ENCODE results near the gene GJC1. TPM values are rescaled to one million over a fixed set of nuclear protein-coding genes. Genes with fewer than 3 reads are reported as not detected.
A peak's percentile ranks its signal among the peaks of the same experiment; 100 is the strongest.

The GJC1 gene
- total and polyA plus RNA-seq, 2 experiments from 2014 or later: 14.8 to 37.3 TPM

GRCh38 chr17:44793885-44794842 lies 35.9 kb downstream of the GJC1 start:
- H3K27ac ChIP-seq: peak overlapping the region; percentile 98
- peak in 1 of 2 donors; percentile 25 for DNase-seq (ENCODE audit: low read depth in 1 of 2, low spot score in 1 of 2)
- TF ChIP-seq, protein P1, sequence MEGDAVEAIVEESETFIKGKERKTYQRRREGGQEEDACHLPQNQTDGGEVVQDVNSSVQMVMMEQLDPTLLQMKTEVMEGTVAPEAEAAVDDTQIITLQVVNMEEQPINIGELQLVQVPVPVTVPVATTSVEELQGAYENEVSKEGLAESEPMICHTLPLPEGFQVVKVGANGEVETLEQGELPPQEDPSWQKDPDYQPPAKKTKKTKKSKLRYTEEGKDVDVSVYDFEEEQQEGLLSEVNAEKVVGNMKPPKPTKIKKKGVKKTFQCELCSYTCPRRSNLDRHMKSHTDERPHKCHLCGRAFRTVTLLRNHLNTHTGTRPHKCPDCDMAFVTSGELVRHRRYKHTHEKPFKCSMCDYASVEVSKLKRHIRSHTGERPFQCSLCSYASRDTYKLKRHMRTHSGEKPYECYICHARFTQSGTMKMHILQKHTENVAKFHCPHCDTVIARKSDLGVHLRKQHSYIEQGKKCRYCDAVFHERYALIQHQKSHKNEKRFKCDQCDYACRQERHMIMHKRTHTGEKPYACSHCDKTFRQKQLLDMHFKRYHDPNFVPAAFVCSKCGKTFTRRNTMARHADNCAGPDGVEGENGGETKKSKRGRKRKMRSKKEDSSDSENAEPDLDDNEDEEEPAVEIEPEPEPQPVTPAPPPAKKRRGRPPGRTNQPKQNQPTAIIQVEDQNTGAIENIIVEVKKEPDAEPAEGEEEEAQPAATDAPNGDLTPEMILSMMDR (IDR thresholded peaks at IDR 0.05; ENCODE audit: low read depth, low read length): no peak
- peaks cover 27% of the 10 kb centered on the region for H3K4me1 ChIP-seq (ENCODE audit: low read depth)
- no peak overlapping the region for H3K4me3 ChIP-seq
- H3K36me3 ChIP-seq: no peaks in the 10 kb centered on the region
- no peaks in the 10 kb centered on the region for H3K27me3 ChIP-seq
- H3K9me3 ChIP-seq (ENCODE audit: low read depth): no peaks in the 10 kb centered on the region

- Histone ChIP-seq H3K27me3 (no peaks in the 10 kb centered on the region), H3K9me3 (ENCODE audit: low read depth) (no peaks in the 10 kb centered on the region), H3K27ac (no peak overlapping the region), H3K36me3 (no peaks in the 10 kb centered on the region), H3K4me3 (no peak overlapping the region), H3K4me1 (ENCODE audit: low read depth) (peaks cover 19% of the 10 kb centered on the region)
- TF ChIP-seq, protein P1 (IDR thresholded peaks at IDR 0.05; ENCODE audit: low read depth, low read length): no peak
- DNase-seq (ENCODE audit: low read depth in 1 of 2, low spot score in 1 of 2): peak in 1 of 2 donors; percentile 35
These were observed 37.8 kb downstream of the GJC1 start for GRCh38 chr17:44792276-44792675.

DNA sequence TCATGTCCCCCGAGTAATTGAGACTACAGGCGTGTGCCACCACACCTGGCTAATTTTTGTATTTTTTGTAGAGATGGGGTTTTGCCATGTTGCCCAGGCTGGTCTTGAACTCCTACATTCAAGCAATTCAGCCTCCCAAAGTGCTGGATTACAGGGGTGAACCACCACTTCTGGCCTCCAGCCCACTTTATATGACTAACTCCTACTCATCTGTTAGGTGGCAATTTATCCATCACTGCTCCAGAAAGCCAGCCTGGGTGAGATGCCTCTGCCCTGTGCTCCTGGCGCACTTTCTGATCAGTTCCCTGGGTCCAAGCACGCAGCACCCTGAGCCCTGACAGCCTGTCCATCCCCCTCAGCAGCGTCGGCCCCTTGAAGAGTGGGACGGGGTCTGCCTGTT lies 41.9 kb downstream of the GJC1 start:
- Histone ChIP-seq H3K27me3 (no peaks in the 10 kb centered on the region), H3K4me3 (no peak overlapping the region), H3K36me3 (no peaks in the 10 kb centered on the region), H3K27ac (no peak overlapping the region), H3K9me3 (ENCODE audit: low read depth) (no peaks in the 10 kb centered on the region), H3K4me1 (ENCODE audit: low read depth) (peaks cover 23% of the 10 kb centered on the region)
- no peak for DNase-seq (ENCODE audit: low read depth in 1 of 2, low spot score in 1 of 2)
- TF ChIP-seq, protein P1 (IDR thresholded peaks at IDR 0.05; ENCODE audit: low read depth, low read length): no peak

DNA sequence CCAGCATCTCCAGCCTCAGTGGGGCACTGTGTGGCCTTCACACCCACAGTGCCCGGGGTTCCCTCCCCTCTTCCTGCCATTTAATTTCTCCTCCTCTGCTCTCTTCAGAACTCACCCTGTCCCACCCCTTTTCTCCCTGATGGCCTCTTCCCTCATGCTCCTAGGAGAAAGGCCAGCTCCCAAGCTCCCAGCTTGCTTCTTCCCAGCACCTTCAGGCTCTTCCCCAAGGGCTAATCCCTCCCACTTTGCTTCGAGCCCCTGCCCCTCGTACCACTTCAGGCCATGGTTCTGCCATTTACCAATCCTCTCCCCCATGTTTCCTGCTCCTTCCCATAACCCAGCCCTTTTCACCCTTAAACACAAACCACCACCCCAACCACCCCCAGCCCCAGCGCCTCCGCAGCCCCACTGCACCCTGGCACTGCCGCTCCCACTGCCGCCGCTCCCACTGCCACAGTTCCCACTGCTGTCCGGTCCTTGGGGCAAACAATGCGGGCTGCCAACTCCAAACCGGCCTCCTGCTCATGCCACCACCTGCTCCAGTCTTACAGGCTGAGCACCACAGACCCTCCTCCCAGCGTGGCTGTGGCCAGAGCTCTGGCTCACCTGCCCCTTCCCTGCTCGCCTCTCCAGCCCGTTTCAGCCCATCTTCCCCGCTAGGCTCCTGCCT lies 42.7 kb downstream of the GJC1 start:
- Histone ChIP-seq H3K4me3 (no peak overlapping the region), H3K9me3 (ENCODE audit: low read depth) (no peaks in the 10 kb centered on the region), H3K36me3 (no peaks in the 10 kb centered on the region), H3K27me3 (no peaks in the 10 kb centered on the region), H3K4me1 (ENCODE audit: low read depth) (peaks cover 29% of the 10 kb centered on the region), H3K27ac (peak overlapping the region; percentile 85)
- TF ChIP-seq, protein P1 (IDR thresholded peaks at IDR 0.05; ENCODE audit: low read depth, low read length): no peak
- DNase-seq (ENCODE audit: low read depth in 1 of 2, low spot score in 1 of 2): no peak

GRCh38 chr17:44786551-44787081 lies 43.5 kb downstream of the GJC1 start:
- H3K27me3 ChIP-seq: no peaks in the 10 kb centered on the region
- peak overlapping the region; percentile 85 for H3K27ac ChIP-seq
- H3K36me3 ChIP-seq: no peaks in the 10 kb centered on the region
- H3K9me3 ChIP-seq (ENCODE audit: low read depth): no peaks in the 10 kb centered on the region
- DNase-seq (ENCODE audit: low read depth in 1 of 2, low spot score in 1 of 2): peak in 1 of 2 donors; percentile 83
- peaks cover 35% of the 10 kb centered on the region for H3K4me1 ChIP-seq (ENCODE audit: low read depth)
- TF ChIP-seq, protein P1 (IDR thresholded peaks at IDR 0.05; ENCODE audit: low read depth, low read length): no peak
- no peak overlapping the region for H3K4me3 ChIP-seq
